GM10847 (cell line): ENCODE results near the gene LDLRAD1.

Experiments
- POLR2A ChIP-seq: IDR thresholded peaks from 2 replicates; pipeline ENCODE4 v1.6.1; 2011; ENCODE audit not compliant: insufficient read length; ENCODE audit errors: extremely low read depth

LDLRAD1 gene

DNA sequence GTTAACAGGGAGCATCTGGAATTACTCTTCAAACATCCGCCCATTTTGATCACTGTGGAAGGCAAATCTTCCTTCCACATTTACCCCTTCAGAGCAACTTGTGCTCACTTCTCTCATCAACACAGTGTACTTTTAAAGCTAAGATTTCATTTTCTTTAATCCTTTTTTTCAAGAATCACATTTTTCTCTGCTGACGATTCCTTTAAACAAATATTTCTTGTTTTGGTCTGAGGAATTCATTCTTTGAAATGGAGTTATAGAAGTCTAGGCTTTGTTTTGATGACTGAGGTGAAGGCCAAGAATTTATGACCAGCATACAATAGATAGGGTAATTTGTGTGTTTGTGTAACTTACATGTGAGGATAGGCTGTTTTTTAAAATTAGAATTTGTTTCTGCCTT lies 46.3 kb downstream of the LDLRAD1 start:
- TF ChIP-seq POLR2A: no peak

DNA sequence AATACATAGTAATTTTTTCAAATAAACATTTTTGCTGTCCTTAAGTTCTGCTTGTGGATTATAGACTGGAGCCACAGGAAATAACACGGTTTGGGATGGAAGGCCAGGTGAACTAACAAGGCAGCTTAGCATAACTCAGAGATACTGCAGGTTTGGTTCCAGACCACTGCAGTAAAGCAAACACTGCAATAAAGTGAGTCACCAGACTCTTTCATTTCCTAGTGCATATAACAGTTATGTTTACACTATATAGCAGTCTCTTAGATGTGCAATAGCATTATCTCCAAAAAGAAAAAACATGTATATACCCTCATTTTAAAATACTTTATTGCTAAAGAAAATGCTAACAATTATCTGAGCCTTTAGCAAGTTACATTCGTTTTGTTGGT lies 49.9 kb downstream of the LDLRAD1 start:
- no peak for TF ChIP-seq POLR2A

DNA sequence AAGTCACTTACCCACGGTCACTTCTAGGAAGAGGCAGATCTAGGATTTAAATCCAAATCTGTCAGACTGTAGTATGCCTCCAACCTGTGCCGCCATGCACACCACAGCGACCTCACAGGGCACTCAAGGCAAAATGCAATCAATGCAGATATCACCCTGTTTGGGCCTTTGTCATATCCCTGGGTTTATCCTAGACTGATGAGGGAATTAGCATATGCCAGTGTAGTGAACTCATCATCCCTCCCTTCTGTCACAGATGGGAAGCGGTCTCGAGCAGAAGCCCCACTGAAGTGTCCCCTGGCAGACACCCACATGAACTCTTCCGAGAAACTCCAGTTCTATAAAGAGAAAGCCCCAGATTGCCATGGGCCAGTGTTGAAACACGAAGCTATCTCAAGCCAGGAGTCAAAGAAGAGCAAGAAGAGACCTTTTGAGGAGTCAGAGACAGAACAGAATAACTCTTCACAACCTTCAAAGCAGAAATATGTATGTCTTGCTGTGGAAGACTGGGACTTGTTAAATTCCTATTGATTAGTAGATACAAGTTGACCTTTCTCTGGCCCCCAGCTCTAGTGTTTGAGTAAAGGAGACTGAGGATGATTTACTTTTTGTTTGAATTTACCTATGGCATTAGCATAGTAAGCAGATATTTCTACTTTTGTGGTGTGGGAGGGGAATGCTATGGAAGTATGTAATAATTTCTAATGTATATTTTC lies 50.4 kb downstream of the LDLRAD1 start:
- TF ChIP-seq POLR2A: no peak

DNA sequence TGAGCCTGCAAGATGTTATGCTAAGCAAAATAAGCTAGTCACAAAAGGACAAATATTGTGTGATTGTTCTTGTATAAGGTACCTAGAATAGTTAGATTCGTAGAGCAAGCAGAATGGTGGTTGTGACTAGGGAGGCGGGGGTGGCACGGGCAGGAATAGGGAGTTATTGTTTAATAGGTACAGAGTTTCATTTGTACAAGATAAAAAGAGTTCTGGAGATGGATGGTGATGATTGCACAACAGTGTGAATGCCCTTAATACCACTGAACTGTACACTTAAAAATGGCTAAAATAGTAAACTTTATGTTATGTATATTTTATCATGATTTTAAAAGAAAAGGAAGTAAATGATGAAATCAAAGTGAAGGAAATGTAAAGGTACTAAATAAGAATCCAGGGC lies 51.2 kb downstream of the LDLRAD1 start:
- TF ChIP-seq POLR2A: no peak

DNA sequence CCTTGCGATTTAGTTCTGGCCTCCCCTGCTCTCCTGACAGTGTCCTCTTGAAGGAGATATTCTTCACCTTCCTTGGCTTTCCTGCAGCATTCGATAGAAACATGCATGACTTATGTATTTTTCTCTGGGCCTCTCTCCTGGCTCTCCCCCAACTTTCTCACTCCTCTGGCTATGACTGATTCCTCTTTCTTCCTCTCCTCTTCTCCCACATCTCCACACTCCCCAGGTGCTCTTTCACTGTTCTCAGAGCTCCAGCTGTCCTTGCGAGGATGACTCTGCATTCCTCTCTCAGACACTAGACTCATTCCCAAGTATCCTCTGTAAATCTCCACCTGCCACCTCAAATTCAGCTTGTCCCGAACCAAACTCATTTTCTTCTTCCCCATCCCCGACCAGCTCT lies 53.9 kb downstream of the LDLRAD1 start:
- no peak for TF ChIP-seq POLR2A

DNA sequence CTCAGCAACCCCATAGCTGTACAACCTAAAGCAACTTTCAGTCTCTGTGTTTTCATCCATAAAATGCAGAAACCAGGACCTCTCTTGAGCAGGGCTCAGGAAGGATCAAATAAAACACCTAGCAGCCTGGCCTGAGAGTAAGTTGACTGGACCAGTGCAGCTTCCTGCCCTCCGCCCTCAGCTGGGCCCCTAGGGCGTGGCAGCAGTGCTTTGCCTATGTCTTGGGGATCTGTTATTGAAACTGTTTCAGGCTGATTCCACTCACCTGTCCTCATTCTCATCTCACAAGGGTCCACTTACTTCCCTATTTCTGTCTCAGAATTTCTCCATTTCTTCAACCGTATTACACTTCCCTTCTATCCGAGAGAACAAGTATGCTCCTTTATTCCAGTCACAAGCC lies 54.5 kb downstream of the LDLRAD1 start:
- TF ChIP-seq POLR2A: no peak

DNA sequence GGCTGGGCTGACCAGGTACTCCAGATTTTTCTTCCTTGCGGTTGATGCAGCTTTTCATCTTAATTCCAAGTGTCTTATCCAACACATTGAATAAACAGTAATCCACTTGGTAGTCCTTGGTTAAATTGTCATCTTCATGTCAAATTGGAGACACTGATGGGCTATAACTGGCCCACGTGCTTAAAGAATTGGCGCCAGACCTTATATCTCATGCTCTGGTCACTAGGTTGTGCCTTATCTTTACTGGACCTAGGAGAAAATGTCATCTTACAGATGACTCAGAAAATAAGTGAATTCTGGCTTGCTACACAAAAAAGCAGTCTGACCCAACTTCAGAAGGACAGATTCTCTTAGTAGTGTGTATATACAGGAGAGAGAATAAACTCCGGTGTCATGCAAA lies 55.6 kb downstream of the LDLRAD1 start:
- no peak for TF ChIP-seq POLR2A

DNA sequence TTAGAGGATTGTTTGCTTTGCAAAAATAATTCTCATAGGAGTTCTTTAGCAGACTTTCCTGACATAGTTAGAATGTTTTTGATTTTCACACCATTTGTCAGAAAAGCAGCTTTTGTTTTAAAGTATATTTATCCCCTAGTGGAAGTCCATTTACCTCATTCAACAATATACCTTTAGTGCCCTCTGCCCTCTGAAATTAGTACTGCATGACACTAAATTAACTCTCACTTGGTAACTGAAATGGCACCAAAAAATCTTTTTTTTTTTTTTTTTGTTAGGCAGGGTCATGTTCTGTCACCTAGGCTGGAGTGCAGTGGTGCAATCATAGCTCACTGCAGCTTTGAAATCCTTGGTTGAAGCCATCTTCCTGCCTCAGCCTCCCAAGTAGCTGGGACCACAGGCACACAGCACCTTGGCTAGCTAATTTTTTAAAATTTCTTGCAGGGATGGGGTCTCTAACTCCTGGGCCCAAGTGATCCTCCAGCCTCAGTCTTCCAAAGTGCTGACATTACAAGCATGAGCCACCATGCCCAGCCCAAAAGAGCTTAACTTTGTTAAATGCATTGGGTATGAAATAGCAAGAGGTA lies 58.2 kb downstream of the LDLRAD1 start:
- TF ChIP-seq POLR2A: no peak
